ENCODE data around the gene UBC.
"Not testable (repeated sequence)": the region's sequence is repeated elsewhere in the genome, so short reads cannot be mapped to it uniquely, and the experiment has no call there.

The UBC gene

DNA sequence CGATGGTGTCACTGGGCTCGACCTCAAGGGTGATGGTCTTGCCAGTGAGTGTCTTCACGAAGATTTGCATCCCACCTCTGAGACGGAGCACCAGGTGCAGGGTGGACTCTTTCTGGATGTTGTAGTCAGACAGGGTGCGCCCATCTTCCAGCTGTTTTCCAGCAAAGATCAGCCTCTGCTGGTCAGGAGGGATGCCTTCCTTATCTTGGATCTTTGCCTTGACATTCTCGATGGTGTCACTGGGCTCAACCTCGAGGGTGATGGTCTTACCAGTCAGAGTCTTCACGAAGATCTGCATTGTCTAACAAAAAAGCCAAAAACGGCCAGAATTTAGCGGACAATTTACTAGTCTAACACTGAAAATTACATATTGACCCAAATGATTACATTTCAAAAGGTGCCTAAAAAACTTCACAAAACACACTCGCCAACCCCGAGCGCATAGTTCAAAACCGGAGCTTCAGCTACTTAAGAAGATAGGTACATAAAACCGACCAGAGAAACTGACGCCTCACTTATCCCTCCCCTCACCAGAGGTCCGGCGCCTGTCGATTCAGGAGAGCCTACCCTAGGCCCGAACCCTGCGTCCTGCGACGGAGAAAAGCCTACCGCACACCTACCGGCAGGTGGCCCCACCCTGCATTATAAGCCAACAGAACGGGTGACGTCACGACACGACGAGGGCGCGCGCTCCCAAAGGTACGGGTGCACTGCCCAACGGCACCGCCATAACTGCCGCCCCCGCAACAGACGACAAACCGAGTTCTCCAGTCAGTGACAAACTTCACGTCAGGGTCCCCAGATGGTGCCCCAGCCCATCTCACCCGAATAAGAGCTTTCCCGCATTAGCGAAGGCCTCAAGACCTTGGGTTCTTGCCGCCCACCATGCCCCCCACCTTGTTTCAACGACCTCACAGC is 717 bp downstream of the UBC start:
- no peak for DNase-seq

DNA sequence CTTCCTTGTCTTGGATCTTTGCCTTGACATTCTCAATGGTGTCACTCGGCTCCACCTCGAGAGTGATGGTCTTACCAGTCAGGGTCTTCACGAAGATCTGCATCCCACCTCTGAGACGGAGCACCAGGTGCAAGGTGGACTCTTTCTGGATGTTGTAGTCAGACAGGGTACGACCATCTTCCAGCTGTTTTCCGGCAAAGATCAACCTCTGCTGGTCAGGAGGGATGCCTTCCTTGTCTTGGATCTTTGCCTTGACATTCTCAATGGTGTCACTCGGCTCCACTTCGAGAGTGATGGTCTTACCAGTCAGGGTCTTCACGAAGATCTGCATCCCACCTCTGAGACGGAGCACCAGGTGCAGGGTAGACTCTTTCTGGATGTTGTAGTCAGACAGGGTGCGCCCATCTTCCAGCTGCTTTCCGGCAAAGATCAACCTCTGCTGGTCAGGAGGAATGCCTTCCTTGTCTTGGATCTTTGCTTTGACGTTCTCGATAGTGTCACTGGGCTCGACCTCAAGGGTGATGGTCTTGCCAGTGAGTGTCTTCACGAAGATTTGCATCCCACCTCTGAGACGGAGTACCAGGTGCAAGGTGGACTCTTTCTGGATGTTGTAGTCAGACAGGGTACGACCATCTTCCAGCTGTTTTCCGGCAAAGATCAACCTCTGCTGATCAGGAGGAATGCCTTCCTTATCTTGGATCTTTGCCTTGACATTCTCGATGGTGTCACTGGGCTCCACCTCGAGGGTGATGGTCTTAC is 1.7 kb downstream of the UBC start:
- DNase-seq = not testable (repeated sequence)

- DNase-seq = not testable (repeated sequence)
These were observed 2.9 kb downstream of the UBC start for GRCh38 chr12:124911521-124911920.

GRCh38 chr12:124910561-124911478 is 3.6 kb downstream of the UBC start:
- no peak for DNase-seq

DNA sequence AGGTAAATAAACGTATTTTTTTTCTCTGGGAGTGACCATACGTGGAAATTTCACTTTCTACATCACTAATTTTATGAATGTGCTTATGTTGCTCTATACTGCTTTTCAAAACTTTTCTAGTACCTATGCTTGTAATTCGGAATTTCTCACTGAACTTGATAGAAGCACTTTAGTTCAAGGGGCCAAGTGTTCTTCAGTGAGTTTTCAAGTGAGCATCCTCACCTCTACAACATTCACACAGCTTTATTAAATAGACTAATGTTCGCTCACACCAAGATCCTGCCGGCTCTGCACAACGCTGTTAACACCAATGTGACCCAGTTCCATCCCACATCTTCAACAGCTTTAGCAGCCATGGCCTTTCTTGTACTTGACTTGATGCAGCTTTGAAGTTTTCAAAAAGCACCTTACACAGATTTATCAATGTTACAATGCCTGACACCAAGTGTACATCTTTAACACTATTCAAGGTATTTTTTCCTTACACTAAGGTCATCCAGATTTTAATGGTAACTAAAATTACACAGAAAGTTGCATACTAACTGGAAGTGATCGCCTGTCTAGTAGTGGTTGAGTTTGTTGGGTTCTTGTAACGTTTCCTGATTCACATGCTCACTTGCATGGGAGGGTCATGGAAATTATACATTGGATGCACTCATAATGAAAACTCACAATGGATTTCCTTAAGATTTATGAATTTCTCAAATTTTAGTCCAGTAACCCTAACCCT is 4.5 kb downstream of the UBC start:
- no peak for DNase-seq

- DNase-seq = no peak
These were observed 7.7 kb downstream of the UBC start for GRCh38 chr12:124906606-124907261.

DNA sequence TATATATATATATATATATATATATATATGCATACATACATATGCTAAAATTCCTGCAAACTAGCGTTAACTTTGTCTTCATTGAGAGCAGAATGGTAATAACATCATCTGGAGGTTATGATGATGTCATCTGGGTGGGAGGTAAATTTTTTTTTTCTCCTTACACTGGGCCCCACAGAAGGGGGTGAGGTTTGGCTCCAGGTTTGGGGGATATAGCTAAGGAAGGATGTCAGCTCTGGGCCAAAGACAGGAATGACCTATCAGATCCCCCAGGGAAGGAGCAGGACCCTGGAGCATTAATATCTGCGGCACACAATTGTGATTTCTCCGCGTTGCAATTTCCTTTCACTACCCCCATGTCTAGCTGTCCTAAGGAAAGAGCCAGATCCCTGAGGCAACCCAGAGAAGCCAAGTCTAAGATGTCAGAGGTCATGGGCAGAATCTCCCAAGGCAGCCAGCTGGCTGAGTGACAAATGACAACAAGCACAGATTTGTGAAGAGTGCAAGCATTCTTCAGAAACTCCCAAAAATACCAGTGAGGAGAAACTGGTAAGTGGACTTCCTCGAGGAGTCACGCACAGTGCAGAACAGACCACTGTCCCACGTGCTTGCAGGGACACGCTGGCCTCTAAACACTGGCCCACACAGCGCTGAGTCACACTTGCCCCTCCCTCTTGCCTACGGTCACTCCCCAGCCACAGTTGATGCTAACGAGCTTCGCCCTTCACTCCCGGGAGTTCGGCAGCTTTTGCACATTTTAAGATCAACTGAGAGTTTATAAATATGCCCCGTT is 9.9 kb downstream of the UBC start:
- DNase-seq = no peak

- no peak for DNase-seq
These were observed 11.5 kb downstream of the UBC start for GRCh38 chr12:124902916-124903315.

DNA sequence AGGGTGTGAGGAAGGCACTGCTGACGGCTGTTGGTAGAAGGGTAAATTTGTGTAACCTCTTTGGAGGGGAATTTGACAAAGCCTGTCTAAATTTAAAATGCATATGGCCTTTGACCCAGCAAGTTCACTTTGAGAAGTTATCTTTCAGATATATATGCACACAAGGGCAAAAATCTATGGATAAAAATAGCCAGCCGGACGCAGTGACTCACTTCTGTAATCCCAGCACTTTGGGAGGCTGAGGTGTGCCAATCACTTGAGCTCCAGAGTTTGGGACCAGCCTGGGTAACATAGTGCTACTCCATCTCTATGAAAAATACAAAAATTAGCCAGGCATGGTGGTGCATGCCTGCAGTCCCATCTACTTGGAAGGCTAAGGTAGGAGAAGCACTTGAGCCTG is 13.4 kb downstream of the UBC start:
- no peak for DNase-seq

- not testable (repeated sequence) for DNase-seq
These were observed 14.1 kb downstream of the UBC start for GRCh38 chr12:124900345-124900795.

DNA sequence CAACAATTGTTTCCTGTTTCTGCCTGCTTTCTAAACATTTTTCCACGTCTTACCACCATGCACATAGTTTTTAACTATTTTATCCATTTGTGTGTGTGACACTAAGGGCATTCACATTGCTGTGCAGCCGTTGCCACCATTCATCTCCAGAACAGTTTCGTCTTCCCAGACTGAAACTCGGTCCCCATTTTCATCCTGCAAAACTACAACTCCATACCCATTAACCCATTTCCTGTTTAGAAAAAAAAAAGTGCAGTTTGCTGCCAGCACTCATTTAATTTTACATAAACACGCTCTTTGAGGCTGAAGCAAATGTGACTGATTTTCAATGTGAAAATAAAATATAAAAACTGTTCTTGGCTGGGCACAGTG is 15.5 kb downstream of the UBC start:
- no peak for DNase-seq

GRCh38 chr12:124898200-124898922 is 16.1 kb downstream of the UBC start:
- DNase-seq = no peak

- no peak for DNase-seq
These were observed 18.0 kb downstream of the UBC start for GRCh38 chr12:124896461-124896860.

DNA sequence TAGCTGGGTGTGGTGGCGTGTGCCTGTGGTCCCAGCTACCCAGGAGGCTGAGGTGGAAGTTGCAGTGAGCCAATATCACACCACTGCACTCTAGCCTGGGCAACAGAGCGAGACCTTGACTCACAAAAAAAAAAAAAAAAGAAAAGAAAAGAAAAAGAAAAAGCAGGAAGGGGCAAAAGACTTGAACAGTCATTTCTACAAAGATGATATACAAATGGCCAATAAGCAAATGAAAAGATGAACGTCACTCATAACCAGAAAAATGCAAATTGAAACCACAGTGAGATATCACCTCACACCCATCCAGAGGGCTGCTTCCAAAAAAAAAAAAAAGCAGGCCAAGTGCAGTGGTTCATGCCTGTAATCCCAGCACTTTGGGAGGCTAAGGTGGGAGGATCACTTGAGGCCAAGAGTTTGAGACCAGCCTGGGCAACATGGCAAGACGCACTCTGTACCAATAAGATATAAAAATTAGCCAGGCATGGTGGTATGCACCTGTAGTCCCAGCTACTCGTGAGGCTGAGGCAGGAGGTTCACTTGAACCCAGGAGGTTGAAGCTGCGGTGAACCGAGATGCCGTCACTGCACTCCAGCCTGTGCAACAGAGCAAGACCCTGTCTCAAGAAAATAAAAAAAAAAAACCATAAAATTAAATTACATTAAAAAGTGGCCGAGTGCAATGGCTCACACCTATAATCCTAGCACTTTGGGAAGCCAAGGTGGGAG is 20.5 kb downstream of the UBC start:
- no peak for DNase-seq

- no peak for DNase-seq
These were observed 26.2 kb downstream of the UBC start for GRCh38 chr12:124888260-124888659.

GRCh38 chr12:124887766-124888165 is 26.7 kb downstream of the UBC start:
- not testable (repeated sequence) for DNase-seq

- DNase-seq = no peak
These were observed 29.6 kb downstream of the UBC start for GRCh38 chr12:124884587-124885438.
